Fibroblast of skin of abdomen (primary cell): Measurements from ENCODE around the gene FZR1.
"Not testable (repeated sequence)": the region's sequence is repeated elsewhere in the genome, so short reads cannot be mapped to it uniquely, and the experiment has no call there.

ENCODE experiments used
- DNase-seq: peaks from one replicate; pipeline ENCODE4 v3.0.0-alpha.2; 2013

Gene FZR1

GRCh38 chr19:3575260-3575741, 69.2 kb downstream of the FZR1 start:
- DNase-seq: no peak

- no peak for DNase-seq
Measured at GRCh38 chr19:3575949-3576673, 70.0 kb downstream of the FZR1 start.

GRCh38 chr19:3576696-3577443, 70.8 kb downstream of the FZR1 start:
- peak; percentile 71 for DNase-seq

GRCh38 chr19:3577723-3578344, 71.7 kb downstream of the FZR1 start:
- no peak for DNase-seq

GRCh38 chr19:3578390-3578789, 72.3 kb downstream of the FZR1 start:
- DNase-seq: no peak

- peak; percentile 86 for DNase-seq
Measured at GRCh38 chr19:3580156-3580934, 74.2 kb downstream of the FZR1 start.

- DNase-seq: not testable (repeated sequence)
Measured at GRCh38 chr19:3581792-3582191, 75.7 kb downstream of the FZR1 start.

- DNase-seq: not testable (repeated sequence)
Measured at GRCh38 chr19:3584036-3584802, 78.1 kb downstream of the FZR1 start.

- DNase-seq: no peak
Measured at GRCh38 chr19:3585301-3586126, 79.4 kb downstream of the FZR1 start, which contains the start of gene GIPC3. TSS of gene GIPC3 (plus strand) at chr19:3585478. CDS start at chr19:3585598, 120 bp downstream.

GRCh38 chr19:3586127-3586626, 80.1 kb downstream of the FZR1 start:
- no peak for DNase-seq

GRCh38 chr19:3586707-3587346, 80.7 kb downstream of the FZR1 start:
- DNase-seq: no peak
